ENCODE results near the gene ZBTB38. TPM values are rescaled to one million over a fixed set of nuclear protein-coding genes. Genes with fewer than 3 reads are reported as not detected.

The ZBTB38 gene
- total and polyA plus RNA-seq, 2 donors (not counting 3 experiments of a cell fraction or from before 2014, with no cell fraction given), result 31.1 to 85.2 TPM

DNA sequence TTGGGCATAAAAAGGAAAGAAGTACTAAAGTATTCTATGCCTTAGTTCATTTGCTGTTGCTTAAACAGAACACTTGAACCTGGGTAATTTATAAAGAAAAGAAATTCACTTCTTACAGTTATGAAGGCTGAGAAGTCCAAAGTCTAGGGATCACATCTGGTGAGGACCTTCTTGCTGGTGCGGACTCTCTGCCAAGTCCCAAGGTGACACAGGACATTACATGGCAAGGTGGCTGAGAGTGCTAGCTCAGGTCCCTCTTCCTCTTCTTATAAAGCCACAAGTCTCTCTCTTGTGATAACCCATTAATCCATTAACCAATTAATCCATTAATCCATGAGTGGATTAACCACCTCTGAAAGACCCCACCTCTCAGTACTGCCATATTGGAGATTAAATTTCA is 3.1 kb upstream of the ZBTB38 start:
- Histone ChIP-seq H2AFZ (ENCODE audit: low read depth, low read length) (no peak overlapping the region), H3K4me2 (ENCODE audit: insufficient read depth, low read length) (no peak overlapping the region), H3K9me3 (replicated peaks; ENCODE audit: control insufficient read depth, insufficient read depth, low read length) (no peaks in the 10 kb centered on the region), H3K27ac (ENCODE audit: insufficient read depth, low read depth, low read length) (no peak overlapping the region), H3K27me3 (ENCODE audit: control insufficient read depth in 2 of 2, insufficient read depth in 2 of 2, low read length in 2 of 2) (no peaks in the 10 kb centered on the region), H3K9me1 (replicated peaks; ENCODE audit: control insufficient read depth, extremely low read depth, insufficient read depth, low read length) (no peaks in the 10 kb centered on the region), H3K79me2 (ENCODE audit: control insufficient read depth, insufficient read depth, low read length) (peaks cover 10% of the 10 kb centered on the region), H3K36me3 (ENCODE audit: control insufficient read depth in 2 of 2, extremely low read depth in 1 of 2, insufficient read depth in 2 of 2, low read length in 2 of 2) (no peaks in the 10 kb centered on the region), H3K4me1 (ENCODE audit: control insufficient read depth, extremely low read depth, insufficient read depth, low read length) (peaks cover 56% of the 10 kb centered on the region), H4K20me1 (replicated peaks; ENCODE audit: control insufficient read depth, extremely low read depth, insufficient read depth, low read length) (no peaks in the 10 kb centered on the region), H3K9ac (replicated peaks; ENCODE audit: extremely low read depth, insufficient read depth, low read length) (no peak overlapping the region), H3K4me3 (replicated peaks in 1 of 3; ENCODE audit: insufficient read depth in 1 of 3, low read depth in 1 of 3, low read length in 3 of 3) (no peak overlapping the region)
- FAIRE-seq (no peak), DNase-seq (ENCODE audit: low read depth, low spot score) (no peak)
- no peak for TF ChIP-seq POLR2A (IDR thresholded peaks at IDR 0.05; ENCODE audit: low read depth, low read length)
- no peak for TF ChIP-seq CTCF (IDR thresholded peaks at IDR 0.05; ENCODE audit: extremely low read depth in 1 of 2, insufficient read depth in 1 of 2, low read depth in 1 of 2, low read length in 2 of 2)
- no peak for TF ChIP-seq FOS (IDR thresholded peaks at IDR 0.05; ENCODE audit: borderline replicate concordance, insufficient read depth, low read length)
- TF ChIP-seq MYC (IDR thresholded peaks at IDR 0.05; ENCODE audit: low read depth, low read length), result no peak
- no peak for TF ChIP-seq JUN (IDR thresholded peaks at IDR 0.05; ENCODE audit: borderline replicate concordance, insufficient read depth, insufficient read length, low read depth)
- no peak for TF ChIP-seq GATA2 (IDR thresholded peaks at IDR 0.05; ENCODE audit: insufficient read depth, insufficient read length, low read depth, low read length)
- TF ChIP-seq, protein P1, sequence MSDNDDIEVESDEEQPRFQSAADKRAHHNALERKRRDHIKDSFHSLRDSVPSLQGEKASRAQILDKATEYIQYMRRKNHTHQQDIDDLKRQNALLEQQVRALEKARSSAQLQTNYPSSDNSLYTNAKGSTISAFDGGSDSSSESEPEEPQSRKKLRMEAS (IDR thresholded peaks at IDR 0.05; ENCODE audit: insufficient read depth, insufficient read length), result no peak
- TF ChIP-seq POLR2AphosphoS5 (IDR thresholded peaks at IDR 0.05; ENCODE audit: insufficient read depth, low read depth, low read length), result no peak
- no peak for TF ChIP-seq EZH2 (IDR thresholded peaks at IDR 0.05; ENCODE audit: borderline replicate concordance, low read depth, low read length, severe bottlenecking)
- ChIA-PET POLR2A (no interaction called here), CTCF (interaction anchor here (1.3 to 2.0 kb wide), 2 partner anchors 23 to 90 kb away, joined by 3 to 16 read pairs; no protein-coding TSS in a partner anchor)
- dilution Hi-C loops (cut with MboI; ENCODE audit: extremely low pct_ligation_motif_present, low sequenced_read_pairs), result no loop called here
- BruUV-seq (replicated peaks), result no TSS peak
- intact Hi-C loops (cut with micrococcal nuclease), result no loop called here

Measured in endothelial cell of umbilical vein (primary cell).